ENCODE results near the gene ADARB2.

- TF ChIP-seq, protein P1, sequence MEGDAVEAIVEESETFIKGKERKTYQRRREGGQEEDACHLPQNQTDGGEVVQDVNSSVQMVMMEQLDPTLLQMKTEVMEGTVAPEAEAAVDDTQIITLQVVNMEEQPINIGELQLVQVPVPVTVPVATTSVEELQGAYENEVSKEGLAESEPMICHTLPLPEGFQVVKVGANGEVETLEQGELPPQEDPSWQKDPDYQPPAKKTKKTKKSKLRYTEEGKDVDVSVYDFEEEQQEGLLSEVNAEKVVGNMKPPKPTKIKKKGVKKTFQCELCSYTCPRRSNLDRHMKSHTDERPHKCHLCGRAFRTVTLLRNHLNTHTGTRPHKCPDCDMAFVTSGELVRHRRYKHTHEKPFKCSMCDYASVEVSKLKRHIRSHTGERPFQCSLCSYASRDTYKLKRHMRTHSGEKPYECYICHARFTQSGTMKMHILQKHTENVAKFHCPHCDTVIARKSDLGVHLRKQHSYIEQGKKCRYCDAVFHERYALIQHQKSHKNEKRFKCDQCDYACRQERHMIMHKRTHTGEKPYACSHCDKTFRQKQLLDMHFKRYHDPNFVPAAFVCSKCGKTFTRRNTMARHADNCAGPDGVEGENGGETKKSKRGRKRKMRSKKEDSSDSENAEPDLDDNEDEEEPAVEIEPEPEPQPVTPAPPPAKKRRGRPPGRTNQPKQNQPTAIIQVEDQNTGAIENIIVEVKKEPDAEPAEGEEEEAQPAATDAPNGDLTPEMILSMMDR (IDR thresholded peaks at IDR 0.05): no peak
- TF ChIP-seq POLR2A (IDR thresholded peaks at IDR 0.05): no peak
Measured at GRCh38 chr10:1507436-1507835, 229.9 kb downstream of the ADARB2 start.

All from Peyer's patch (tissue), 4 donors.